KOPT-K1 (cell line): ENCODE results near the gene FMN1.

Experiments
- H3K27ac ChIP-seq: fragments of 200-600 bp; sonication (generic); 2 replicates; pipeline ENCODE4 v1.5.1; 2016; ENCODE audit warnings: antibody characterized with exemption, mild to moderate bottlenecking, low read depth, low read length; ENCODE audit not compliant: poor library complexity, severe bottlenecking
- H3K36me3 ChIP-seq: fragments of 200-600 bp; sonication (generic); 2 replicates; pipeline ENCODE4 v1.5.1; 2017; ENCODE audit warnings: antibody characterized with exemption, mild to moderate bottlenecking, low read length, moderate library complexity; ENCODE audit not compliant: insufficient read depth
- H3K9me3 ChIP-seq: fragments of 200-600 bp; sonication (generic); 2 replicates; pipeline ENCODE4 v1.5.1; 2017; ENCODE audit warnings: antibody characterized with exemption, low read length, mild to moderate bottlenecking; ENCODE audit not compliant: insufficient read depth, poor library complexity, severe bottlenecking

Gene FMN1

DNA sequence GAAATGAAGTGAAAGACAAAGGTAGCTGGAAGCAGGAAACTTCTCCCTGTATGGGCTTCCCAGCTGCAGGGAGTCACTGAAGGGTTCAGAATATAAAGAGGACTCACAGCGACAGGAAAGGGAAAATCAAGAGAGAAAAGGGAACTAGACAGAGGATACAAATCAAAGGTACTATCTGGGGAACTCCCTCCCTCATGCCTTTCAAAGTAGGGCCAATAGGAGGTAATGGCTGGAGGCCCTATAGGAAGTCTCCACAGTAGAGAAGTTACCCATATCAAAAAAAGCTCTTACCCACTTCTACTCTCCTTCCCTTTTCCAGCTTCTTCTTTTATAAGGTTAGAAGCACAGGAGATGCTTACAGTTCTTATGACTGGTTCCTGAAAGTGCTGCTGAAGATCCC, 43.5 kb downstream of the FMN1 start:
- no peaks in the 10 kb centered on the region for H3K9me3 ChIP-seq
- H3K27ac ChIP-seq, result no peak overlapping the region
- H3K36me3 ChIP-seq, result no peaks in the 10 kb centered on the region

DNA sequence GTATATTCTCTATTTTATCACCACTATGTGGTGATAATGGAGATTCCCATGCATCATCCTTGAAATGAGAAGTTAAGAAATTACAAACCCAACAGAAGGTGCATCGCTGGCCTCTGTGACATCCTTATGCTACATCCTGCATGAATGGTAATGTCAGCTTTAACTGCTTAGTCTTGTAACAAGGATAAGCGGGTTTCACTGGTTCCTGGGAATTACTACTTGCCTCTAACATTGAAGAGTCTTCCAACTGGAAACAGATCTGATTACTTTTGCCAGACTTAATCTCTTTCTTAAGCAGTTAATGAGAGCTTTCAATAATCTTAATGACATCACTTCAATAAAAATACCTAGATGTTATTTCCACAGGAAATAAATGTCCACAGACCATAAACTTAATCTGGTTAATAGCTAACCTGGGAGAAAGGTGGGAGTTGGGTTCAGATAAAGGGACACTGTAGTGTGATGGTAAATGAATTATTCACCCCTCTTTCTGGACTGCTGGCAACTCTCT, 44.0 kb downstream of the FMN1 start:
- H3K36me3 ChIP-seq, result no peaks in the 10 kb centered on the region
- H3K9me3 ChIP-seq, result no peaks in the 10 kb centered on the region
- no peak overlapping the region for H3K27ac ChIP-seq

DNA sequence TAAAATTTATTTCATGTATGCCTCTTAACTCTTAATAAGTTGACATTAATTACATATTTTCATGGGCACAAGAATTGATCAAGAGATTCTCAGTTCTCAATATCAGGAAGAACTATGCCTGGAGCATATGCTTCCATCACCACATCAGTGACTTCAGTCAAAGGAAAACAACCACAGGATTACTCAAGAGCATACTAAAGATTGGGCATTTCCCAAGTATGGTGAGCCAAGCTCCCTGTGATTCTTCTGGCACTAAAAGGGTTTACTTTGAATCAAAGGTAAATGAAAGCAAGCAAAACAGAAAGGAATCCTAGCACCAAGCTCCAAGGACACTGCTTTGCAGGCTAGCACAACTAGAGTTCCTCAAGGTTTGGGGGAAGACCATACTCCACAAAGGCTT, 44.6 kb downstream of the FMN1 start:
- no peaks in the 10 kb centered on the region for H3K36me3 ChIP-seq
- H3K9me3 ChIP-seq, result no peaks in the 10 kb centered on the region
- H3K27ac ChIP-seq, result no peak overlapping the region

DNA sequence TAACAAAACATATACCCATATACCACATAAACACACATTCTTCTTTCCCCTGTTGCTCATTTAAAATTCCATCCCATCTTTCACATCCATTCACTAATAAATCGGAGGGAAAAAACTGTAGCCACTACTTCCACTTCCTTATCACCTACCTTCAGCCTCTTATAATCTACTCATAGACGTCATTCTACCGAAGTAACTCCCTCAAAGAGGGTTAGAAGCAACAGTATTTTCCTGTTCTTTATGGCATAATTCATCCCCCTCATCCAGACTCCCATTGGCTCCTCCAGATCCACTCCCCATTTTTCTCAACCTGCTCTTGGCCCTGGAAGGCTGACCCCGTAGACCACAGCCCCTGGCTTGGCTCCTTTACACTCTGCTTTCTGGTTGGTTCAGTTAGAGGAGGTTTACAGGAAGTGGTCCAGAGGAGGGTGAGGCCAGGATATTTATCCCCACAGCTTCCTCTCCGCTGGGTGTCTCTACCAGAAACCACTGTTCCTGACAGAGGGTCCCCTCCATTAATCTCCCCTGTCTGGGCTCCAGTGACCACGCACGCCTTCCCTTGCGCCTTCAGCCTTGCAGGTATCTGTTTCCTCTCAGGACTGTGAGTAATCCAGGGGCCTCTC, 46.3 kb downstream of the FMN1 start:
- Histone ChIP-seq H3K9me3 (no peaks in the 10 kb centered on the region), H3K36me3 (no peaks in the 10 kb centered on the region), H3K27ac (no peak overlapping the region)

DNA sequence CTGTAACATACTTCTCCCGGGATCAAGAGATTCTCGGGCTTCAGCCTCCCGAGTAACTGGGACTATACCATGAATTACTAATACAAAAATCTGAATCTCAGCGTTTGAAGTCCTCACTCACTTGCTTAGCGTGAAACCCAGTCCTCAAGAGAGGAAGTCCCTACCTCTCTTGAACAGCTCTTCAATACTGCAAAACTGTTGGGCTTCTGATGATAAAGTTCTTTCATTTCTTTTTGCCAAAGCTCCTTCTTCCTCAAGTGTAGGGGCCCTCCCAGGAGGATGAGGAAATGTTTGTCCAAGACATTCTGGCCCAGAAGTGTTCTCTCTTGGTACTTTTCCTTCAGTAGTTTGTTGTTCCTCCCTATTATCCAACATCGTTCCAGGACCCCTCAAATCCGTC, 48.5 kb downstream of the FMN1 start:
- Histone ChIP-seq H3K36me3 (no peaks in the 10 kb centered on the region), H3K9me3 (no peaks in the 10 kb centered on the region), H3K27ac (no peak overlapping the region)

DNA sequence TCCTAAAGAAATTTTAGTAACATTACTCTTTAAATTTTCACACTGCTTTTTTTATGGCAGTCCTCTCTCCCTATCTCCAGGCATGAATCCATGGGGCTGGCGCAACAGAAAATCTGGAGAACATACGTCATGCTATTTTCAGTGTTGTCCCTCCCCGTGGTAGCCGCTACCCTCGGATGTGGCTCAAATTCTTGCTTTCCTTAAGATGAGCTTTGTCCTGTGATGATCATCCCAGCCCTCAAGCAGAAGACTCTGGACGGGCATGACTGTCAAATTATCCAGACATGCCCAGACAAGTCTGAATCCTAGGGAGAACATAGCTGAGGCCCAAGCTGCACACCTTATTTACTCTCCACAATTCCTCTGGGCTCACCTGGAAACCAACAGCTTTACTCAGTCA, 49.1 kb downstream of the FMN1 start:
- no peaks in the 10 kb centered on the region for H3K9me3 ChIP-seq
- H3K27ac ChIP-seq, result no peak overlapping the region
- no peaks in the 10 kb centered on the region for H3K36me3 ChIP-seq

DNA sequence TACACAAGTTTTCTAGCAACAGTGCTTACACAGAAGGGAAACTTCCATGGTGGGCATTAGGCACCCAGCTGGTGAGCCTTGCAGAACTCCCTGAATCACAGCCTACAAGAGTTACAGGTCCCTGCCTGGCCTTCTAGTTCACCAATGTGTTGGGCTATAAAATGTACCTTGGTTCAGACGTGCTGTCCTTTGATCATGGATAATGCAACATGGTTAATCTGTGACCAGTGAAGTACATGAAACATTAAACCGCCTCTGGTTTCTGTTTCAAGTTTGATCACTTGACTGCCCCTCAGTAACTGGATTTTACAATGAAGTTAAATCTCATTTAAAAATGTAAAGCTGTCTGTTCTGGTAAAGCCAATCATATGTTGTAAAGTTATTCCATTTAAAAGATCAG, 51.8 kb downstream of the FMN1 start:
- Histone ChIP-seq H3K9me3 (no peaks in the 10 kb centered on the region), H3K36me3 (no peaks in the 10 kb centered on the region), H3K27ac (no peak overlapping the region)

DNA sequence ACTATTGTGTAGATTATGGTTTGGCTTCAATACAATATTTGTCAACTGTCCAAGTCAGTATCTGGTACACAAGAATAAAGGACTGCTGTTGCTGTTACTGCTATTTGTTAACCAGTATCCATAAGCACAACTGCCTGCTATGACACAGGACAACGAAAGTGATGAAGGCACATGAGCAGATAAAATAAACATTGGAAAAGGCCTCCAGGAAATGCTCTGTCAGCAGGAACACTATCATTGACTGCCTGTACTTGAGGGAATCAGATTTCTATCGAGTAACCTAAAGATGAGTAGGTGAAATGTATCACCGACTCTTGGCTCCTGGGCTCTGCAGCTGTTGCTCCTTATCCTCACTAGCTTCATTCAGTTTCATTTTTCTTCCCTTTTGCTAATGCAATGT, 56.5 kb downstream of the FMN1 start:
- no peaks in the 10 kb centered on the region for H3K9me3 ChIP-seq
- H3K27ac ChIP-seq, result no peak overlapping the region
- no peaks in the 10 kb centered on the region for H3K36me3 ChIP-seq

DNA sequence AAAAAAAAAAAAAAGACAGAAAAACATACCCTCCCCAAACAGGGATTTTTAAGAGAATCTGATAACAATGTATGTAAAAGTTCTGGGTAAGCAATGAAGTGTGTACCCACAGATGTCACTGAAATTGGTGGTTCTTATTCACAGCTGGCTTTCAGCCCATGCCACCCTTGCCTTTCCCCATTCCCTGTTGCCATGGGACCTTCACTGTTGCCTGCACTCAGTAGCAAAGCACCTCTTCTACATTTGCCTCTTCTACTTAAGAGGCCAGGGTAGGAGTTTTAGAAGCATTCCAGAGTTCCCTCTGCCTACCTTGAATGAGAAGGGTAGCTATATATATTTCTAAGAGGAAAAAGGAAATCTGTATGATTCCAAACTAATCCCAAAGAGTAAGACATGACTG, 57.4 kb downstream of the FMN1 start:
- Histone ChIP-seq H3K27ac (no peak overlapping the region), H3K9me3 (no peaks in the 10 kb centered on the region), H3K36me3 (no peaks in the 10 kb centered on the region)

DNA sequence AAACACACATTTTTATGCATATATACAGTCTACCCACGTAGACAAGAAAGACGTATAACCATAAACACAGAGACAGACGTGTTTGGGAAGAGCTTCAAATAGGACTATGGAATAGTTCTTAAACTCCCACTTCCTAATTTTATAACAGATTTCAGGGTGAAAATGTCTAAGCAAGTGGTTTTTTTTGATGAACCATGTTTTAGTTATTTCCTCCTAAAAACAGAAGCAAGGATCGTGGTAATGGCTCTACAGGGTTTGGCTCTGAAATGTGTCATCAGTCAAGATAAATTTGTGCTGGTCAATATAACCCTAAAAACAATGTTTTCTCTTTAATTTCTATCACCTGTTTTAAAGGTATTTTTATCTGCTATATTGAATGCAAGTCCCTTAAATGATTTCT, 58.2 kb downstream of the FMN1 start:
- Histone ChIP-seq H3K36me3 (no peaks in the 10 kb centered on the region), H3K9me3 (no peaks in the 10 kb centered on the region), H3K27ac (no peak overlapping the region)

DNA sequence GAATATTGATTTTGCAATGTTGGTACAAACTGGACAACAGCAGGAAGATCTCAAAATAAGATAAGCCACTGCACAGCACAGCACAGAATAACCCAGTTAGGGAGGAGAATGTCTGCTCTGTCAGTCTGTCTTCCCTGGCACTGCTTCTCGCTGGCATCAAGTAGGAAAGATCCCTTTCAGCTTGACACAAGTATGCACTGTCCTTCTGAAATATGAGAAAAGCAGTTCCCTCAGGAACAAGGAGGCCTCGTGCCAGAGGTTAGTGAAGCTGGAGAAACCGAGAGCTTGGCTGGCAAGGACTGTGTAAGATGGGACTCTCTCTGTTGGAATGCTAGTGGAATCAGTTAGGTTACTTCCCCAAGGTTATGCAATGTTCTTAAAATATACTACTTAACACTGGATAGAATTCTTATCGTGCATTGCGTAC, 59.1 kb downstream of the FMN1 start:
- Histone ChIP-seq H3K27ac (no peak overlapping the region), H3K9me3 (no peaks in the 10 kb centered on the region), H3K36me3 (no peaks in the 10 kb centered on the region)

DNA sequence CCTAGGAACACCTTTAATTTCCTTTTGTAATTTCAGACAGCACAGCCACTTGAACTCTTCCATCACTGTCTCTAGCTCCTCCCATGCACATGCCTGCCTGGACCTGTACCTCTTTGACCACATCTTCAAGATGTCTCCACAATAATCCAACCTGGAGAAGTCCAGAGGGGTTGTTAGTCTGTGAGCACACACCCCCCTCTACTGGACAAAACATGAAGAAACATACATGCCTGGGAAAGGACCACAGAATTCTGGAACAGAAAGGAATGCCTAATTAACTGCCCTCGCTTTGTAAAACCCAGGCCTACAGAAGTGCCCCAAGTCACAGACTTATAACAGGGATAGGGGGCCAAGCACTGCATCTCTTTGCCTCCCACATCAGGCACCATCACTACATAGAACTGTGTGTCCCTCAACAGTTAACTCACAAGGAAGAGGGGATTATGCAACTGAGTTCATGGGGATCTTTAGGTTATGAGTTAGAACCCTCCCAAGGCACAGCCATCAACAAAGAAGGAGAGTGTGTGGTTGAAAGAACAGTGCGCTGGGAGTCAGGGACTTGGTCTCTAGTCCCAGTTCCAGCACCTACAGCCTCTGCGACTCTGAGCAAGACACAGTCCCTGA, 61.7 kb downstream of the FMN1 start:
- H3K9me3 ChIP-seq, result no peaks in the 10 kb centered on the region
- no peak overlapping the region for H3K27ac ChIP-seq
- H3K36me3 ChIP-seq, result no peaks in the 10 kb centered on the region

DNA sequence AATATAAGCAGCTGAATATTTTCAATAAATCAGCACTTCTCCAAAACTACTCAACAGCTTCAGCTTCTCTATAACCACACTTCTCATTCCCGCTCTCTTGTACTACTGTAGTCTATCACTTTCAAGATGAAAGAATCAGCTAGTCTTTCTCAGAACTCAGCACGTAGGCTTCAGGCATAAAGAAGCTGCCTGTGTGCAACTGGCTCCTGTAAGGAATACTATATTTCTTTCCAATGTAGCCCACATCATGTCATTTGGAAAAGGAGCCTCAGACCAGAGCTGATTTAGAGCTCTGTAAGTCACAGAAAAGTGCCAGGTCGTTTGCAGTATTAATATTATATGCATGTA, 62.3 kb downstream of the FMN1 start:
- H3K36me3 ChIP-seq, result no peaks in the 10 kb centered on the region
- no peak overlapping the region for H3K27ac ChIP-seq
- H3K9me3 ChIP-seq, result no peaks in the 10 kb centered on the region

DNA sequence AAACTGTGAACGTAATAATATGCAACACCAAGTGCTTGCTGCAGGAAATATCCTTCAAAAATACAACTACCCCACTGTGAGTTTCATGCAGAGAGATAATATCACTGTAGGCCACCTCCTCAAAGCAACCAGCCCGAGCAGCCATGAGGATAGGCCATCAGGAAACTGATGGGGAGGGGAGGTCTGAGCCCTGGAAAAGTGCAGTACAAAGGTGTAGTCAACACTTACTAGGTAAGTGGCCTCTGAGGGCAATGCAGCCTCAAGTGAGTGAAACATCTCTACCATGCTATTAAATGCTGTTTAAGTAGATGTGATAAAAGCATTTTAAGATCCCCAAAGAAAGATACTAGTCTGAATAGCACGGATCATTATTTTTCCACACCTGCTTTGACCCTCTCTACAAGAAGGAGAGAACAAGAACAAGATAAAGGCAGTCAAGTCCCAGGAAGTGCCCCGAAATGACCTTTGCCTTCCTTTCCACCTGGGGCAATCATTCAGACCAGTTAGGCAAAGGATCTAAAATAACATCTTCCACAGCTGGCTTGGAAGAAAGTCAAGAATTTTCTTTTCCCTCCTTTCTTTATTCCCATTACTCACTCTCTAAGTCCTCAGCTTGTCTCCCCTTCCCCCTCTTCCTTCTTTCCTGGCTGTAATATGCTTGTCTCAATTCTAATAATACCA, 62.8 kb downstream of the FMN1 start:
- H3K27ac ChIP-seq, result no peak overlapping the region
- no peaks in the 10 kb centered on the region for H3K36me3 ChIP-seq
- H3K9me3 ChIP-seq, result no peaks in the 10 kb centered on the region

DNA sequence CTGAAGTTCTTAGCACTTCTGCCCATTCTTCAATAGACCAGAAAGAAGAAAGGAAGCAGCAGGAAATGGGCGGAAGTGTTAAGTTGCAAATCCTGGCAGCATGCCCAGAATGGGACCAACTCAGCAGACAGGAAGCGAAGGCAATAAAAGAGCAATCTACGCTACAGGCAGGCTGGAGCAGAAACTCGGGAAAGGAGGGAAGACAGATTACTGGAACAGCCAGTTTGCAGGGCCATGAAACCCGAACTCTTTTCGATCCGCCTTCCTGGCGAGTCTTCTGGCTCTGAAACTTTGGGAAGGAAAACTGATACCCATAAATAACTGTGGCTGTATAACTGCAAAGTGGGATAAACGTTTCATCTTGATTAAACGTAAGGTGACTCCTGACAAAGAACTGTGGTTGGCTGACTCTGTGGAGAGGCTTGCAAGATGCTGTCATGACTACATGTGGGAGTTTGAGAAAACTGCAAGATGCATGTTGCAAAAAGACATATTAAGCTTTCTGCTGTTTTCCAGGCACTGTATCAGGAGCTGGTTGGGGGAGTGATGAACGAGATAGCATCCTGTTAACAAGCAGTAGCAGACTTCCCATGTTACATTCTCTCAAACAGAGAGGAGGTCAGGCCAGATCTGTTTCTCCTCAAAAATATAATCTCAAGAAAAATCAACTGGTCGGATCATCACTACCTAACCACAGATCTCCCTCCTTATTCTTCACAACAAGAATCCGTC, 67.8 kb downstream of the FMN1 start:
- H3K9me3 ChIP-seq, result no peaks in the 10 kb centered on the region
- H3K36me3 ChIP-seq, result no peaks in the 10 kb centered on the region
- peak overlapping the region; percentile 85 for H3K27ac ChIP-seq
